Mammary epithelial cell (primary cell): ENCODE data around the gene CALML3.

Source experiments
- EZH2 ChIP-seq: IDR thresholded peaks from 2 replicates; pipeline ENCODE4 v1.6.1; 2012; ENCODE audit warnings: low read length, inconsistent platforms, borderline replicate concordance
- TF ChIP-seq, protein P1 (sequence below), 2 donors: IDR thresholded peaks in 1 of 2; conservative IDR thresholded peaks in 1 of 2; 2 replicates each; pipeline ENCODE4 v1.5.1; 2011 to 2012; ENCODE audit warnings: inconsistent platforms in 2 of 2, low read length in 2 of 2, mild to moderate bottlenecking in 2 of 2, control low read depth in 1 of 2, low read depth in 1 of 2; ENCODE audit not compliant: insufficient read depth in 1 of 2; ENCODE audit errors: extremely low read depth in 1 of 2

DNA sequence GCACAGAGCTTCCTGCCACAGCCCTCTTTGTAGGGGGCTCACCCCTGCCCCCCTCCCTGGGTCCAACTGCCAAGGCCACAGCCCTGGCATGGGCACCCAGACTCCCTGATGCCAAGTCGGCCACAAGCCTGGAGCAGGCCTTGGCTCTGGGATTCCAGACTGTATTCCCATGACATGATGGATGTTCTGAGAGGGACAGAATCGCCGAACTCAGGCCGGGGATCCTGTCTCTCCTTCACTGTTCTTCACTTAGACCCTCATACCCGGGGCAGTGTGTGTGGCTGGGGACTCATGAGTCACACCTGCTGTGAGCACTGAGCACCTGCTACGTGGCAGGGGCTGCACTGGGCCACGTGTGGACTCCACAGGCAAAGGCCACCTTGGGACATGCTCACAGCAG is 33.3 kb upstream of the CALML3 start:
- TF ChIP-seq, protein P1, sequence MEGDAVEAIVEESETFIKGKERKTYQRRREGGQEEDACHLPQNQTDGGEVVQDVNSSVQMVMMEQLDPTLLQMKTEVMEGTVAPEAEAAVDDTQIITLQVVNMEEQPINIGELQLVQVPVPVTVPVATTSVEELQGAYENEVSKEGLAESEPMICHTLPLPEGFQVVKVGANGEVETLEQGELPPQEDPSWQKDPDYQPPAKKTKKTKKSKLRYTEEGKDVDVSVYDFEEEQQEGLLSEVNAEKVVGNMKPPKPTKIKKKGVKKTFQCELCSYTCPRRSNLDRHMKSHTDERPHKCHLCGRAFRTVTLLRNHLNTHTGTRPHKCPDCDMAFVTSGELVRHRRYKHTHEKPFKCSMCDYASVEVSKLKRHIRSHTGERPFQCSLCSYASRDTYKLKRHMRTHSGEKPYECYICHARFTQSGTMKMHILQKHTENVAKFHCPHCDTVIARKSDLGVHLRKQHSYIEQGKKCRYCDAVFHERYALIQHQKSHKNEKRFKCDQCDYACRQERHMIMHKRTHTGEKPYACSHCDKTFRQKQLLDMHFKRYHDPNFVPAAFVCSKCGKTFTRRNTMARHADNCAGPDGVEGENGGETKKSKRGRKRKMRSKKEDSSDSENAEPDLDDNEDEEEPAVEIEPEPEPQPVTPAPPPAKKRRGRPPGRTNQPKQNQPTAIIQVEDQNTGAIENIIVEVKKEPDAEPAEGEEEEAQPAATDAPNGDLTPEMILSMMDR (conservative IDR thresholded peaks at IDR 0.05 in 1 of 2, IDR thresholded peaks at IDR 0.05 in 1 of 2; ENCODE audit: extremely low read depth in 1 of 2, insufficient read depth in 1 of 2, low read depth in 1 of 2, low read length in 2 of 2), result no peak
- no peak for TF ChIP-seq EZH2
